Stimulated activated CD8-positive, alpha-beta memory T cell treated with anti-CD3 and anti-CD28 coated beads, Interleukin-15, amount 100 ng/mL, for 4 hours (primary cell): ENCODE results near the gene RABGGTA.
A peak's percentile ranks its signal among the peaks of the same experiment; 100 is the strongest.

Source experiments
- DNase-seq, 2 donors: peaks; one replicate each; pipeline ENCODE4 v3.0.0-alpha.2; 2020; ENCODE audit warnings: low read depth in 2 of 2

RABGGTA gene, protein sequence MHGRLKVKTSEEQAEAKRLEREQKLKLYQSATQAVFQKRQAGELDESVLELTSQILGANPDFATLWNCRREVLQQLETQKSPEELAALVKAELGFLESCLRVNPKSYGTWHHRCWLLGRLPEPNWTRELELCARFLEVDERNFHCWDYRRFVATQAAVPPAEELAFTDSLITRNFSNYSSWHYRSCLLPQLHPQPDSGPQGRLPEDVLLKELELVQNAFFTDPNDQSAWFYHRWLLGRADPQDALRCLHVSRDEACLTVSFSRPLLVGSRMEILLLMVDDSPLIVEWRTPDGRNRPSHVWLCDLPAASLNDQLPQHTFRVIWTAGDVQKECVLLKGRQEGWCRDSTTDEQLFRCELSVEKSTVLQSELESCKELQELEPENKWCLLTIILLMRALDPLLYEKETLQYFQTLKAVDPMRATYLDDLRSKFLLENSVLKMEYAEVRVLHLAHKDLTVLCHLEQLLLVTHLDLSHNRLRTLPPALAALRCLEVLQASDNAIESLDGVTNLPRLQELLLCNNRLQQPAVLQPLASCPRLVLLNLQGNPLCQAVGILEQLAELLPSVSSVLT

DNA sequence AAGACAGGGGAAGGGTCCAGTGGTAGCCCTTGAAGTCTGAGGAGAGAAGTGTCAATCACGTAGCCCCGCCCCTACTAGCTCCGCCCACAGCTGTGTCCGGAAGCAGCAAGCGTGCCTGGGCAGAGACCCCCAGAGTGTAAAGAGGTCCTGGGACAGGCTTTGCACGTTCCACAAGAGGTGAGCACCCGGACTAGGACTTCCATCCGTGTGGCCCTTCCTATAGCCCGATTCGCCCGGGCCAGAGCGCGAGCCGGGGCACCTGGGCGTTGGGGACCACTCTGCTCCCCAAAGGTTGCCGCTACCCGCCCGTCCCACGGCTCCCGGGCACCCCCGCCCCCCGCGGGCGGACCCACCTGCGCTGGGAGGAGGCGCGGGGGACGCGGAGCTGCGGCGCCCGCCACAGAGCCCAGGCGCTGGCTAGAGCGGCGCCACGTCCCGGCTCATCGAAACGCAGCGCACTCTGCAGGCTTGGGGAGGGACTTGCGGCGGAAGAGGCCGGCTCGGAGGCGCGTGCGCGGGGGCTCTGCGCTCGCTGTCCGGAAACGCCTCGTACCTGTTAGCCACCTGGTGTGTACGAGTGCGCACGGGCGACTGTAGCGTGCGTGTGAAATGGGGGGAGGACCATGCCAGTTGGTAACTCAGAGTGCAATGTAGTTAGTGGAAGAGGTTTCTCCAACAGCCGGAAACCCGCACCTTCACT lies at the start of gene RABGGTA:
TSS of gene RABGGTA (minus strand) at position 464 of the 700 bp plus-strand sequence. CDS start 482 bp downstream, outside the sequence.
- DNase-seq: peak; percentile 82 to 86

GRCh38 chr14:24317141-24317928 lies 45.9 kb upstream of the RABGGTA start:
- no peak for DNase-seq

GRCh38 chr14:24316597-24316950 lies 45.2 kb upstream of the RABGGTA start:
- no peak for DNase-seq

DNA sequence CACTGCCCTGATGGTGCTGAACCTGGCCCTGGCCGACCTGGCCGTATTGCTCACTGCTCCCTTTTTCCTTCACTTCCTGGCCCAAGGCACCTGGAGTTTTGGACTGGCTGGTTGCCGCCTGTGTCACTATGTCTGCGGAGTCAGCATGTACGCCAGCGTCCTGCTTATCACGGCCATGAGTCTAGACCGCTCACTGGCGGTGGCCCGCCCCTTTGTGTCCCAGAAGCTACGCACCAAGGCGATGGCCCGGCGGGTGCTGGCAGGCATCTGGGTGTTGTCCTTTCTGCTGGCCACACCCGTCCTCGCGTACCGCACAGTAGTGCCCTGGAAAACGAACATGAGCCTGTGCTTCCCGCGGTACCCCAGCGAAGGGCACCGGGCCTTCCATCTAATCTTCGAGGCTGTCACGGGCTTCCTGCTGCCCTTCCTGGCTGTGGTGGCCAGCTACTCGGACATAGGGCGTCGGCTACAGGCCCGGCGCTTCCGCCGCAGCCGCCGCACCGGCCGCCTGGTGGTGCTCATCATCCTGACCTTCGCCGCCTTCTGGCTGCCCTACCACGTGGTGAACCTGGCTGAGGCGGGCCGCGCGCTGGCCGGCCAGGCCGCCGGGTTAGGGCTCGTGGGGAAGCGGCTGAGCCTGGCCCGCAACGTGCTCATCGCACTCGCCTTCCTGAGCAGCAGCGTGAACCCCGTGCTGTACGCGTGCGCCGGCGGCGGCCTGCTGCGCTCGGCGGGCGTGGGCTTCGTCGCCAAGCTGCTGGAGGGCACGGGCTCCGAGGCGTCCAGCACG lies 44.6 kb upstream of the RABGGTA start:
- DNase-seq: no peak

DNA sequence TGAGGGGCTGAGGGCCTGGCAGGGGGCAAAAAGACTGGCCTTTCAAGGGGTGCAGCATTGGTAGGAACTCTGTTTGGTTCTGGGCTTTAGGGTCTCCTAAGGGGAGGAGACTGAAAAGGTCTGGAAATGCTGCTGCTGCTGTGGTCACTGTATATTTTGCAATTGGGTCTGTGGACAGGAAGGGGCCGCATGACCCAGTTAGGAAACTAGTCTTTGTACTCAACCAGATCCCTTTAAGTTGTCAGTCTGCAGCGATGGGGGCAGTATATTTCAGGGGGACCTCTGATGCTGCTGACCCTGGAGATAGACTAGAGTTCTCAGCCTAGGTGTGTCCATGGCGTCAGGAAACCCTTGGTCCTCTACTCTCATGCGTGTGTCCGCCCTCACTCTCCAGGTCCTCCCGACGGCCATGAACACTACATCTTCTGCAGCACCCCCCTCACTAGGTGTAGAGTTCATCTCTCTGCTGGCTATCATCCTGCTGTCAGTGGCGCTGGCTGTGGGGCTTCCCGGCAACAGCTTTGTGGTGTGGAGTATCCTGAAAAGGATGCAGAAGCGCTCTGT lies 43.9 kb upstream of the RABGGTA start:
- DNase-seq: no peak

DNA sequence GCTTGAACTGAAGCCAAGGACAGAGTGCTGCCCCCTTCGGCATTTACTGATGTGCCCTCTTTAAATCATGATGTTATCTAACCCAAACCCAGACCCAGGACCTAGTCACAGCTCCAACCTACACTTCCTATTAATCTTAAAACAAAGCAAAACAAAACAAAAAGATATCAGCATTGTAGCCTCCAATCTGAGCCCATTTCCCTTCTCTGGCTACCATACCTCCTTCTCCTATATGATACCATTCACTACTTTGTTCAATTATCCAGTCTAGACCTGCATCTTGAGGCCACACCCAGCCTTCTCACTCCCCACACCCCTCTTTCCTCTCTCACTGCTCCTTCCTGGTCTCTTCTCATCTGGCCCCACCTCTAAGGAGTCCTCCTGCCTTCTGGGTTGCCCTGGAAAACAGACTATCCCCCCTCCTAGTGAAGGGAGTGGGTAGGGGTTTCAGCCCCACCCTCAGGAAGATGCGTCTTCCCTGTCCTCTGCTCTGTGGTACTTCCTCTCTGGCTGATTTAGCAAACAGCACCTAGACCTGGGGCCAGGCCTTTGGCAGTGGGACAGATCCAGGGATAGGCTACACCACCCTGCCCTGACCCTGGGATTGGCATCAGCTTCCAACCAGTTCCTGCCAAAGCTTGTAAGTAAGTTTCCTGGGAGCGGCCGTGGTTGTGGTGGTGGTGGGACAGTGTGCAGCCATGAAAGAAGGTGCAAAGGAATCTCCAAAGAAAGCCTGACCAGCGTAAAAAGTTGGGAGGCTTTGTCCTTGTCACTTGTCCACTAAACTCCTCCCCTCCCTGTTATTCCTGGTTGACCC lies 43.2 kb upstream of the RABGGTA start:
- DNase-seq: no peak

DNA sequence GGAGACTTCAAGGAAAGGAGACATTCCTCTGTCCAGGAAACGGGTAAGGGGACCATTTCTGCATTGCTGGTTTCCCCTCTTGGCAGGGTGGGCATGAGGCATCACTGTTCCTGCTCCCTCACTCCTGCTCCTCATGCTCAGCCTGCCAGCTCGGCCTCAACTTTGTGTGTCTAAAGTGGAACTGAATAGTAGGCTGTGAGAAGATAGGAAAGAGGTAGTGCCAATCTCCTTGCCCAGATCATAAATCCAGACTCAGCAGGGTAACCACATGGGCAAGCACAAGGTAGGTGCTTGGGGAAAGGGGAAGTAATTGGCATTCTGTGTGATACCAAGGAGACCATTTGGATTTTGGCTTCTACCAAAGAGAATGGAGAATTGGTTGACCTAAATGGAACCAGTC lies 42.5 kb upstream of the RABGGTA start:
- no peak for DNase-seq

DNA sequence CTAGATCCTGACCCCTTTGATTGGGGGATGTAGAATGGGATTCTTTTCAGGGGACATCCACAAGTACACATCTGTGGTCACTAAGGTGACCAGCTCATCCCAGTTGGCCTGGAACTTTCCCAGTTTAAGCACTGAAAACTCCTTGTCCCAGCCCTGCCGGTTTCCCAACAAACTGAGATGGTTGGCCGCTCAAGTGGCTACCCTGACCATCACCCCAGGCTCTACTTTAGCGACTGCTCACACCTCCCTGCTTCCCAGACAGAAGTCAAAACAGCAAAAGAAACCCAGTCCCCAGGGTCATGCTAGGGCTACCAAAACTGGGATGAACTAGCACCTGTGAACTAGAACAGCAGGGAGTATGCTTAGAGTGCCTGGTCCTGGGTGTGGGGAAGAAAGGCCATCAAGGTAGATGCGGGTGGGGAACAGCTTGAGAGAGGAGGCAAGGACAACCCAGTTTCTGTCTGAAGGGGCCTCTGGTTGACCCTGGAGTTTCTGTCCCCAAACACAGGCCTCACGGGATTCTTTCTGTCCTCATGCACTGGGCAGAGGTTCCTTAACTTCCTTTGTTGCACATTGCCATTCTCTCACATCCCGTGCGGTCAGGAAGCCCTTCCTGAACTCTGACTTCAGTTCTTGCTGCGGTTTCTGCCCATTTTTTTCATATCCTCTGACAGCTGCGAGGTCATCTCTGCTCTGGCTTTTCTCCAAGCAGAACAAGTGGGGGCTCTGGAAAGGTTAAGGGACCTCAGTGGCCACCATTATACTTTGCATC lies 41.5 kb upstream of the RABGGTA start:
- no peak for DNase-seq

- no peak for DNase-seq
These were observed 40.6 kb upstream of the RABGGTA start for GRCh38 chr14:24311837-24312615.

DNA sequence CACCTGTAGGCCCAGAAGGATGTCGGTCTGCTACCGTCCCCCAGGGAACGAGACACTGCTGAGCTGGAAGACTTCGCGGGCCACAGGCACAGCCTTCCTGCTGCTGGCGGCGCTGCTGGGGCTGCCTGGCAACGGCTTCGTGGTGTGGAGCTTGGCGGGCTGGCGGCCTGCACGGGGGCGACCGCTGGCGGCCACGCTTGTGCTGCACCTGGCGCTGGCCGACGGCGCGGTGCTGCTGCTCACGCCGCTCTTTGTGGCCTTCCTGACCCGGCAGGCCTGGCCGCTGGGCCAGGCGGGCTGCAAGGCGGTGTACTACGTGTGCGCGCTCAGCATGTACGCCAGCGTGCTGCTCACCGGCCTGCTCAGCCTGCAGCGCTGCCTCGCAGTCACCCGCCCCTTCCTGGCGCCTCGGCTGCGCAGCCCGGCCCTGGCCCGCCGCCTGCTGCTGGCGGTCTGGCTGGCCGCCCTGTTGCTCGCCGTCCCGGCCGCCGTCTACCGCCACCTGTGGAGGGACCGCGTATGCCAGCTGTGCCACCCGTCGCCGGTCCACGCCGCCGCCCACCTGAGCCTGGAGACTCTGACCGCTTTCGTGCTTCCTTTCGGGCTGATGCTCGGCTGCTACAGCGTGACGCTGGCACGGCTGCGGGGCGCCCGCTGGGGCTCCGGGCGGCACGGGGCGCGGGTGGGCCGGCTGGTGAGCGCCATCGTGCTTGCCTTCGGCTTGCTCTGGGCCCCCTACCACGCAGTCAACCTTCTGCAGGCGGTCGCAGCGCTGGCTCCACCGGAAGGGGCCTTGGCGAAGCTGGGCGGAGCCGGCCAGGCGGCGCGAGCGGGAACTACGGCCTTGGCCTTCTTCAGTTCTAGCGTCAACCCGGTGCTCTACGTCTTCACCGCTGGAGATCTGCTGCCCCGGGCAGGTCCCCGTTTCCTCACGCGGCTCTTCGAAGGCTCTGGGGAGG lies 39.5 kb upstream of the RABGGTA start, which contains the start of gene LTB4R:
TSS of gene LTB4R (plus strand) at position 857 of the 959 bp plus-strand sequence. CDS start 4,150 bp downstream, outside the sequence.
- peak in 1 of 2 donors; percentile 50 for DNase-seq

DNA sequence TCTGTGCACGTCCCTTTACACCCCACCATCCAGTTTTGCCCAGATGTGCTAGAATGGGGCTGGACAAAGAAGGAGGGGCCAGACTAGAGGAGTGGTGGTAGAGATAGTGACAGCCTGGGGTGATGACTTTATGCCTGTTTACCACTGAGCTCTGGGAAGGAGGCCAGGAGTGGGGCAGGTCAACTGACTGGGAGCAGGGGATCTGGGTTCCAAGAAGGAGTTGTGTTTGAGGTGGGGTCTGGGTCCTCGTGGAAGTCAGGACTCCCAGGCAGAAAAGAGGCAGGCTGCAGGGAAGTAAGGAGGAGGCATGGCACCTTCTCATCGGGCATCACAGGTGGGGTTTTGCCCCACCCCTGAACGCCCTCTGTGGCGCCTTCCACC lies 38.9 kb upstream of the RABGGTA start:
- no peak for DNase-seq

- DNase-seq: no peak
These were observed 38.3 kb upstream of the RABGGTA start, which contains the start of gene LTB4R2 for GRCh38 chr14:24309538-24310264. Gene LTB4R2 (plus strand): TSS chr14:24310140. CDS start chr14:24310665, 525 bp downstream.

- no peak for DNase-seq
These were observed 37.1 kb upstream of the RABGGTA start for GRCh38 chr14:24308342-24309124.

GRCh38 chr14:24307575-24308341 lies 36.4 kb upstream of the RABGGTA start, which contains the start of gene CIDEB:
Gene CIDEB (minus strand): TSS chr14:24307977. CDS start chr14:24307858, 119 bp downstream.
- DNase-seq: no peak

DNA sequence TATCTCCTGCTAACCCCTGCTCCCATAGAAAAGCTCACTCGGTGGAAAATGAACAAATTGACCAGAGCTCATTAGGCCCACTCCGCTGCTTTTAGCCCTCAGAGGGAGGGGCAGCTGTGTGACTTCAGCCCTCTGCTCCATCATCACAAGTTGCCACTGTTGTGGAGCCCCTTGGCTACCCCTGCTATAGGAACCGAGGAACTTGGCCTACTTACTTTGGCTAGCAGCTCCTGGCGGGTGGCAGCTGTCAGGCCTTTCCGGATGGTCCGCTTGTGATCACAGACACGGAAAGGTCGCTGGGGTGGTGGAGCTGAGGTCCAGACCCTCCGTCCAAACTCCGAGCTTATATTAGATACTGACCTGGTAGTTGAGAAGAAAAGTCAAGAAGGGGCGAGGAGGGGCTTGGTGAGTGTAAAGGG lies 35.8 kb upstream of the RABGGTA start:
- DNase-seq: no peak
